GM23338 (cell line): Measurements from ENCODE around the gene MAPK8.

ENCODE experiments used
- CREB1 ChIP-seq: fragments of 250-450 bp; sonication (Bioruptor Pico); IDR thresholded peaks from 2 replicates; pipeline ENCODE4 v1.5.0; 2020; ENCODE audit warnings: low read depth, mild to moderate bottlenecking, moderate library complexity
- CTCF ChIP-seq, 2 experiments: fragments of 200-600 bp in 1 of 2; sonication (generic) in 1 of 2; conservative IDR thresholded peaks; 2 replicates each; pipeline versions ENCODE4 v1.5.1 to v1.6.1; 2016 to 2017; ENCODE audit warnings: antibody characterized with exemption in 2 of 2, low read depth in 2 of 2, mild to moderate bottlenecking in 2 of 2, moderate library complexity in 1 of 2
- ETS1 ChIP-seq: IDR thresholded peaks from 2 replicates; pipeline ENCODE4 v1.6.1; 2016; ENCODE audit warnings: antibody characterized with exemption
- EZH2 ChIP-seq: fragments of 200-600 bp; sonication (generic); IDR thresholded peaks from one replicate; pipeline ENCODE4 v1.8.0; 2017; ENCODE audit warnings: antibody characterized with exemption, mild to moderate bottlenecking, low read depth; ENCODE audit not compliant: unreplicated experiment
- EZH2phosphoT487 ChIP-seq: fragments of 200-600 bp; sonication (generic); IDR thresholded peaks from one replicate; pipeline ENCODE4 v1.8.1; 2018; ENCODE audit warnings: antibody characterized with exemption; ENCODE audit not compliant: unreplicated experiment
- JUNB ChIP-seq: IDR thresholded peaks from one replicate; pipeline ENCODE4 v1.6.1; 2016; ENCODE audit warnings: antibody characterized with exemption; ENCODE audit not compliant: unreplicated experiment
- NANOG ChIP-seq: IDR thresholded peaks from 2 replicates; pipeline ENCODE4 v1.6.1; 2016; ENCODE audit warnings: antibody characterized with exemption, borderline replicate concordance
- POLR2AphosphoS5 ChIP-seq: IDR thresholded peaks from 2 replicates; pipeline ENCODE4 v1.6.1; 2016; ENCODE audit warnings: antibody characterized with exemption, low read depth
- ZNF114 ChIP-seq: fragments of 250-450 bp; sonication (Bioruptor Pico); IDR thresholded peaks from 2 replicates; pipeline ENCODE4 v1.5.0; 2020; ENCODE audit warnings: mild to moderate bottlenecking, moderate library complexity
- ZNF331 ChIP-seq: fragments of 250-450 bp; sonication (Bioruptor Pico); IDR thresholded peaks from 2 replicates; pipeline ENCODE4 v1.5.0; 2020; ENCODE audit warnings: low read depth, mild to moderate bottlenecking, moderate library complexity
- ZNF462 ChIP-seq: fragments of 250-450 bp; sonication (Bioruptor Pico); IDR thresholded peaks from 2 replicates; pipeline ENCODE4 v1.5.0; 2020; ENCODE audit warnings: mild to moderate bottlenecking, moderate library complexity
- TF ChIP-seq, protein P1 (sequence below): IDR thresholded peaks from one replicate; pipeline ENCODE4 v1.6.1; 2018; ENCODE audit warnings: antibody characterized with exemption; ENCODE audit not compliant: unreplicated experiment

DNA sequence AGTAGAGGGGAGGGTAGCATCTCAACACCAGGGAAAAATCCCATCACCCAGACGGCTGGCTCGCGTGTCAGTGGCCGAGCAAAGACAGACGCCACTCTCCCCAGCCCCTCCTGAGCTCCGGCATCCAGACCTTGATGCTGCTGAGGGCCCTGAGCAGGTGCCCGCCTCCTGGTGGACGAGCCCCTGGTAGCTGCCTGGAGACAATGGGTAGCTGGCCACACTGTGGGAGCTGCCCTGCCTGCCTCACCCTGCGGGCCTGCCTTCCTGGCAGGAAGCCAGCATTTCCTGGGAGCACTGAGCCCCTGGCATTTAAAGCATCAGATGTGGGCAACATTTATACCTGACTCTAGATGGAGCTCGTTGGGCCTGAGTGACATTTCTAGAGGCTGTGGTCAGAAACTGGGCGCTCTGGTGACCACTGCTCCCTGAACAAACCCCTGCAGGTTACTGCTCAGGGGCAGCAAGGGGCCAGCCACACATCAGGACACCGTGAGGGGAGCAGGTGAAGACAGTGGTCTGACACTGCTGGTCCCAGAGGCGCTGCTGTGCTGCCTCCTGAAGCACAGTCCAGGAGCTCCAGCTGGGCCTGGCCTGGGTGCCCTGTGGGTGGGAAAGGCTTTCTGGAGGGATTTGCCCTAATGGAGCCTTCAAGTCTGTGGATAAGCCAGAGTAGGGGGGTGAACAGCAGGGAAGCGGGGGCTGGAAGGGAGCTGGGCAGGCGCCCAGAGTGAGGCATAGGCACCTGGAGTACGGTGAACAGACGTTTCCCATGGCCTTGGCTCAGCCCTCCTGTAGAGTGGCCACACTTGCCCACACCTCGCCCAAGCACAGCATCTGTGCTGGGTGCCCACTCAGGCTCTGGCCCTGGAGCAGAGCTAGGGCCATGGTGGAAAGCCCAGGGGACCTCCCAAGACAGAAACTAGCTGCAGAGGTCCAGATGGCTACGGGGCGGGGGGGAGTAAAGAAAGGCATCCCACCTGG is 138.7 kb downstream of the MAPK8 start:
- TF ChIP-seq EZH2: no peak
- no peak for TF ChIP-seq ZNF331 (CRISPR knock-in tag)
- peak in 1 of 2 experiments; percentile 39; a peak in 3 of 4 replicates for TF ChIP-seq CTCF (conservative IDR thresholded peaks at IDR 0.05; ENCODE audit: low read depth in 2 of 2)
- TF ChIP-seq POLR2AphosphoS5: no peak
- TF ChIP-seq ETS1: no peak
- TF ChIP-seq JUNB: no peak
- no peak for TF ChIP-seq CREB1 (CRISPR knock-in tag)
- TF ChIP-seq, protein P1, sequence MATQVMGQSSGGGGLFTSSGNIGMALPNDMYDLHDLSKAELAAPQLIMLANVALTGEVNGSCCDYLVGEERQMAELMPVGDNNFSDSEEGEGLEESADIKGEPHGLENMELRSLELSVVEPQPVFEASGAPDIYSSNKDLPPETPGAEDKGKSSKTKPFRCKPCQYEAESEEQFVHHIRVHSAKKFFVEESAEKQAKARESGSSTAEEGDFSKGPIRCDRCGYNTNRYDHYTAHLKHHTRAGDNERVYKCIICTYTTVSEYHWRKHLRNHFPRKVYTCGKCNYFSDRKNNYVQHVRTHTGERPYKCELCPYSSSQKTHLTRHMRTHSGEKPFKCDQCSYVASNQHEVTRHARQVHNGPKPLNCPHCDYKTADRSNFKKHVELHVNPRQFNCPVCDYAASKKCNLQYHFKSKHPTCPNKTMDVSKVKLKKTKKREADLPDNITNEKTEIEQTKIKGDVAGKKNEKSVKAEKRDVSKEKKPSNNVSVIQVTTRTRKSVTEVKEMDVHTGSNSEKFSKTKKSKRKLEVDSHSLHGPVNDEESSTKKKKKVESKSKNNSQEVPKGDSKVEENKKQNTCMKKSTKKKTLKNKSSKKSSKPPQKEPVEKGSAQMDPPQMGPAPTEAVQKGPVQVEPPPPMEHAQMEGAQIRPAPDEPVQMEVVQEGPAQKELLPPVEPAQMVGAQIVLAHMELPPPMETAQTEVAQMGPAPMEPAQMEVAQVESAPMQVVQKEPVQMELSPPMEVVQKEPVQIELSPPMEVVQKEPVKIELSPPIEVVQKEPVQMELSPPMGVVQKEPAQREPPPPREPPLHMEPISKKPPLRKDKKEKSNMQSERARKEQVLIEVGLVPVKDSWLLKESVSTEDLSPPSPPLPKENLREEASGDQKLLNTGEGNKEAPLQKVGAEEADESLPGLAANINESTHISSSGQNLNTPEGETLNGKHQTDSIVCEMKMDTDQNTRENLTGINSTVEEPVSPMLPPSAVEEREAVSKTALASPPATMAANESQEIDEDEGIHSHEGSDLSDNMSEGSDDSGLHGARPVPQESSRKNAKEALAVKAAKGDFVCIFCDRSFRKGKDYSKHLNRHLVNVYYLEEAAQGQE: no peak
- no peak for TF ChIP-seq EZH2phosphoT487
- no peak for TF ChIP-seq NANOG
- TF ChIP-seq ZNF462: no peak
- TF ChIP-seq ZNF114 (CRISPR knock-in tag): no peak
